ENCODE measurements around the gene LTBP1.

- TF ChIP-seq POLR2A (IDR thresholded peaks at IDR 0.05; ENCODE audit: low read depth, low read length) = no peak
- no peak for TF ChIP-seq POLR2AphosphoS5 (IDR thresholded peaks at IDR 0.05; ENCODE audit: low read depth, low read length)
- TF ChIP-seq TAF1 (IDR thresholded peaks at IDR 0.05; ENCODE audit: borderline replicate concordance, low read depth, low read length) = no peak
Measured at GRCh38 chr2:33432871-33433270, 486.1 kb downstream of the LTBP1 start.

Measured in GM12892 (cell line).